Activated CD8-positive, alpha-beta T cell treated with anti-CD3 and anti-CD28 coated beads for 36 hours (primary cell): Measurements from ENCODE around the gene EML1. TPM values are rescaled to one million over a fixed set of nuclear protein-coding genes. Genes with fewer than 3 reads are reported as not detected.

Experiments
- ATAC-seq: fragments of 200-7000 bp; cut with Tn5 transposase; one replicate; pipeline ENCODE4 v1.10.0; 2021; ENCODE audit warnings: mild to moderate bottlenecking, moderate library complexity
- CTCF ChIA-PET: fragments of 350-600 bp; sonication (Branson Sonifier 250); formaldehyde crosslinking; loops from one replicate; lab custom pipeline; 2021; ENCODE audit warnings: antibody characterized with exemption; lab: Charles Lee
- POLR2A ChIA-PET: fragments of 350-600 bp; sonication (Branson Sonifier 250); formaldehyde crosslinking; loops from one replicate; lab custom pipeline; 2021; ENCODE audit warnings: antibody characterized with exemption; lab: Charles Lee
- DNase-seq: peaks from one replicate; pipeline ENCODE4 v3.0.0-alpha.2; 2020
- H3K27ac Mint-ChIP-seq: one replicate; pipeline ENCODE4 v1.8.0; 2021; ENCODE audit warnings: mild to moderate bottlenecking, mixed read lengths
- H3K27me3 Mint-ChIP-seq: one replicate; pipeline ENCODE4 v1.8.0; 2021; ENCODE audit warnings: mixed read lengths
- H3K36me3 Mint-ChIP-seq: one replicate; pipeline ENCODE4 v1.8.0; 2021; ENCODE audit warnings: low read depth, mixed read lengths
- H3K4me1 Mint-ChIP-seq: one replicate; pipeline ENCODE4 v1.8.0; 2021; ENCODE audit warnings: low read depth, mixed read lengths
- H3K4me3 Mint-ChIP-seq: one replicate; pipeline ENCODE4 v1.8.0; 2021; ENCODE audit warnings: mild to moderate bottlenecking, moderate library complexity, mixed read lengths
- H3K9me3 Mint-ChIP-seq: one replicate; pipeline ENCODE4 v1.8.0; 2021; ENCODE audit warnings: mixed read lengths
- CTCF ChIP-seq: fragments of 200-600 bp; IDR thresholded peaks from one replicate; pipeline ENCODE4 v1.8.0; 2022; ENCODE audit warnings: antibody characterized with exemption, mild to moderate bottlenecking
- intact Hi-C: fragments of 100-400 bp; cut with micrococcal nuclease; formaldehyde crosslinking; loops from one replicate; pipeline ENCODE4 v1.10.0; 2022
- total RNA-seq, 2 experiments: library from RNA; stranded (reverse); gene quantifications; one replicate each; pipeline ENCODE4 v1.2.3, GENCODE V29; 2021

The EML1 gene
- total RNA-seq, 2 experiments from 2014 or later = 0.56 to 0.70 TPM

- intact Hi-C loops = no loop called here
- Mint-ChIP-seq H3K4me1 (peaks cover 18% of the 10 kb centered on the region), H3K27me3 (peaks cover 31% of the 10 kb centered on the region), H3K4me3 (no peak overlapping the region), H3K9me3 (peaks cover 2% of the 10 kb centered on the region), H3K27ac (no peak overlapping the region), H3K36me3 (no peaks in the 10 kb centered on the region)
- ChIA-PET POLR2A (interaction anchor here (0.7 kb wide), 1 partner anchor 36 kb away, joined by 3 read pairs; no protein-coding TSS in a partner anchor), CTCF (interaction anchor here (1.2 to 1.4 kb wide), 2 partner anchors 43 to 86 kb away, joined by 4 read pairs; no protein-coding TSS in a partner anchor)
- DNase-seq = peak; percentile 32
- TF ChIP-seq CTCF = no peak
- no peak for ATAC-seq
Observed at GRCh38 chr14:99773521-99774497, 19.4 kb upstream of the EML1 start.

DNA sequence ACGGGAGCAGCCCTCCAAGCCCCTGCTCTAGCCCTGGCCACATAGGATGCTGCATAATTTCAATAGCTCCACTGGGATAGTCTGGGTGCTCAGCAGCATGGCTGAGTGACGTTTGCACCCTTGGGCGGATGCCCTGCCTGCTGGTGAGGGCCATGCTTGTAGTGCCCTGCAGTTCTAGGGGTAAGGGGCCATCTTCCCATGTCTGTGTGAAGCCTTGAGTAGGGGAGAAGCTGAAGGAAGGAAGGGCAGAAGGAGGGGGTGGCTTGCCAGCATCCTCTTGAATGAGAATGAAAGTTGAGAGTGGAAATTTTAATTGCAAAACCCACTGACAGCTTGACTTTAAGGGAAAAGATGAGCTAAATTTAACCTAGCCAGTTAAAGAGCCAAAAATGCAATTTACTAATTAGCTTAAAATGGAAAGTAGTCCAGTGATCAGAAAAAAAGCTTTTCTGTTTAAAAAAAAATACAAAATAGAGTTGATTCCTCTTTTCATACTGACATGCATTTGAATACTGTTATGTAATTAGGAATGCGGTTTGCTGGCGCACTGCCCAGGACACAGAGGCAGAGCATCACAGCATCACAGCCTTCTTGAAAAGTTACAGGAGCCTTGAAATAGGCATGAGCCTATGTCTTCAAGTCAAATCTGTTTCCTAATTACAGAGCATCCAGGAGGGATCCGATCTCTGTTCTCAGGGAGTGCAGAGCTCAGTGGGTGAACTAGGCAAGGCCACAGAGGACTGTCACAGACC lies 18.5 kb upstream of the EML1 start:
- DNase-seq (no peak), ATAC-seq (no peak)
- POLR2A ChIA-PET = interaction anchor here (0.7 to 0.8 kb wide), 3 partner anchors 31 to 420 kb away, joined by 3 read pairs; no protein-coding TSS in a partner anchor
- H3K27ac Mint-ChIP-seq = no peak overlapping the region
- peaks cover 4% of the 10 kb centered on the region for H3K9me3 Mint-ChIP-seq
- no peak overlapping the region for H3K4me3 Mint-ChIP-seq
- H3K36me3 Mint-ChIP-seq = no peaks in the 10 kb centered on the region
- H3K4me1 Mint-ChIP-seq = peaks cover 18% of the 10 kb centered on the region
- H3K27me3 Mint-ChIP-seq = peaks cover 37% of the 10 kb centered on the region
- intact Hi-C loops = no loop called here
- CTCF ChIA-PET = interaction anchor here (1.2 to 1.4 kb wide), 2 partner anchors 44 to 87 kb away, joined by 4 read pairs; no protein-coding TSS in a partner anchor
- TF ChIP-seq CTCF = no peak

GRCh38 chr14:99775351-99775750 lies 17.9 kb upstream of the EML1 start:
- DNase-seq = no peak
- Mint-ChIP-seq H3K27ac (no peak overlapping the region), H3K4me1 (peaks cover 18% of the 10 kb centered on the region), H3K4me3 (no peak overlapping the region), H3K9me3 (peaks cover 4% of the 10 kb centered on the region), H3K36me3 (no peaks in the 10 kb centered on the region), H3K27me3 (peaks cover 34% of the 10 kb centered on the region)
- ChIA-PET POLR2A (interaction anchor here (0.7 to 0.8 kb wide), 2 partner anchors 30 to 419 kb away, joined by 3 read pairs; no protein-coding TSS in a partner anchor), CTCF (no interaction called here)
- no peak for ATAC-seq
- intact Hi-C loops = no loop called here
- TF ChIP-seq CTCF = no peak

GRCh38 chr14:99777951-99778350 lies 15.3 kb upstream of the EML1 start:
- TF ChIP-seq CTCF = no peak
- peaks cover 16% of the 10 kb centered on the region for H3K4me1 Mint-ChIP-seq
- peaks cover 38% of the 10 kb centered on the region for H3K27me3 Mint-ChIP-seq
- no peak overlapping the region for H3K27ac Mint-ChIP-seq
- intact Hi-C loops = no loop called here
- POLR2A ChIA-PET = no interaction called here
- ATAC-seq (no peak), DNase-seq (no peak)
- H3K9me3 Mint-ChIP-seq = peaks cover 4% of the 10 kb centered on the region
- no peaks in the 10 kb centered on the region for H3K36me3 Mint-ChIP-seq
- no peak overlapping the region for H3K4me3 Mint-ChIP-seq
- CTCF ChIA-PET = interaction anchor here (1.2 to 2.3 kb wide), 2 partner anchors 34 to 108 kb away, joined by 3 to 9 read pairs; no protein-coding TSS in a partner anchor
